ENCODE results near the gene CD59.
"Not testable (repeated sequence)": the region's sequence is repeated elsewhere in the genome, so short reads cannot be mapped to it uniquely, and the experiment has no call there.

Gene CD59

GRCh38 chr11:33682019-33682418 lies 54.2 kb downstream of the CD59 start:
- H2AFZ ChIP-seq (ENCODE audit: low read depth, low read length, severe bottlenecking), result no peak overlapping the region
- TF ChIP-seq EZH2phosphoT487 (conservative IDR thresholded peaks at IDR 0.05; ENCODE audit: low read length), result no peak
- no peak for TF ChIP-seq CTCF (IDR thresholded peaks at IDR 0.05; ENCODE audit: insufficient read depth, low read length, poor library complexity, severe bottlenecking)

GRCh38 chr11:33678616-33679015 lies 57.6 kb downstream of the CD59 start:
- H2AFZ ChIP-seq (ENCODE audit: low read depth, low read length, severe bottlenecking); H3K27me3 ChIP-seq (ENCODE audit: low read length); H3K4me3 ChIP-seq (ENCODE audit: insufficient read depth, low read length, poor library complexity, severe bottlenecking); H3K4me2 ChIP-seq (ENCODE audit: low read depth, low read length, poor library complexity, severe bottlenecking); H3K27ac ChIP-seq (ENCODE audit: low read depth, low read length); H3K9me3 ChIP-seq (ENCODE audit: insufficient read depth, low read length); H4K20me1 ChIP-seq (ENCODE audit: low read depth, low read length); H3K9ac ChIP-seq (ENCODE audit: low read length); H3K79me2 ChIP-seq (ENCODE audit: insufficient read depth, low read length); H3F3A ChIP-seq (ENCODE audit: insufficient read depth); H3K36me3 ChIP-seq (ENCODE audit: low read length); H3K9me2 ChIP-seq (replicated peaks; ENCODE audit: insufficient read depth, low read length): not testable (repeated sequence)

More at GRCh38 chr11:33682019-33682418, 54.2 kb downstream of the CD59 start:
- Histone ChIP-seq H3K9me3 (ENCODE audit: insufficient read depth, low read length) (no peaks in the 10 kb centered on the region), H3K27me3 (ENCODE audit: low read length) (no peaks in the 10 kb centered on the region), H3K9ac (ENCODE audit: low read length) (no peak overlapping the region), H3K9me2 (replicated peaks; ENCODE audit: insufficient read depth, low read length) (no peaks in the 10 kb centered on the region), H3K4me2 (ENCODE audit: low read depth, low read length, poor library complexity, severe bottlenecking) (no peak overlapping the region), H3K4me3 (ENCODE audit: insufficient read depth, low read length, poor library complexity, severe bottlenecking) (no peak overlapping the region), H4K20me1 (ENCODE audit: low read depth, low read length) (no peaks in the 10 kb centered on the region), H3F3A (ENCODE audit: insufficient read depth) (no peaks in the 10 kb centered on the region), H3K27ac (ENCODE audit: low read depth, low read length) (no peak overlapping the region), H3K79me2 (ENCODE audit: insufficient read depth, low read length) (no peaks in the 10 kb centered on the region), H3K36me3 (ENCODE audit: low read length) (no peaks in the 10 kb centered on the region)

- Histone ChIP-seq H3K9me3 (ENCODE audit: insufficient read depth, low read length) (no peaks in the 10 kb centered on the region), H3K4me3 (ENCODE audit: insufficient read depth, low read length, poor library complexity, severe bottlenecking) (no peak overlapping the region), H3K27ac (ENCODE audit: low read depth, low read length) (no peak overlapping the region), H3K79me2 (ENCODE audit: insufficient read depth, low read length) (no peaks in the 10 kb centered on the region), H2AFZ (ENCODE audit: low read depth, low read length, severe bottlenecking) (no peak overlapping the region), H4K20me1 (ENCODE audit: low read depth, low read length) (no peaks in the 10 kb centered on the region), H3K27me3 (ENCODE audit: low read length) (no peaks in the 10 kb centered on the region), H3K9me2 (replicated peaks; ENCODE audit: insufficient read depth, low read length) (no peaks in the 10 kb centered on the region), H3F3A (ENCODE audit: insufficient read depth) (no peaks in the 10 kb centered on the region), H3K4me2 (ENCODE audit: low read depth, low read length, poor library complexity, severe bottlenecking) (no peak overlapping the region), H3K9ac (ENCODE audit: low read length) (no peak overlapping the region), H3K36me3 (ENCODE audit: low read length) (no peaks in the 10 kb centered on the region)
- TF ChIP-seq CTCF (IDR thresholded peaks at IDR 0.05; ENCODE audit: insufficient read depth, low read length, poor library complexity, severe bottlenecking) (no peak), EZH2phosphoT487 (conservative IDR thresholded peaks at IDR 0.05; ENCODE audit: low read length) (no peak)
Observed at GRCh38 chr11:33674035-33674814, 62.0 kb downstream of the CD59 start.

- H4K20me1 ChIP-seq (ENCODE audit: low read depth, low read length), result no peaks in the 10 kb centered on the region
- H3K9me2 ChIP-seq (replicated peaks; ENCODE audit: insufficient read depth, low read length), result no peaks in the 10 kb centered on the region
- H3K79me2 ChIP-seq (ENCODE audit: insufficient read depth, low read length), result no peaks in the 10 kb centered on the region
- H3K9ac ChIP-seq (ENCODE audit: low read length), result no peak overlapping the region
- H3K36me3 ChIP-seq (ENCODE audit: low read length), result no peaks in the 10 kb centered on the region
- H3K4me3 ChIP-seq (ENCODE audit: insufficient read depth, low read length, poor library complexity, severe bottlenecking), result no peak overlapping the region
- no peaks in the 10 kb centered on the region for H3F3A ChIP-seq (ENCODE audit: insufficient read depth)
- H3K27me3 ChIP-seq (ENCODE audit: low read length), result no peaks in the 10 kb centered on the region
- no peak overlapping the region for H2AFZ ChIP-seq (ENCODE audit: low read depth, low read length, severe bottlenecking)
- no peak overlapping the region for H3K27ac ChIP-seq (ENCODE audit: low read depth, low read length)
- no peak overlapping the region for H3K4me2 ChIP-seq (ENCODE audit: low read depth, low read length, poor library complexity, severe bottlenecking)
- no peaks in the 10 kb centered on the region for H3K9me3 ChIP-seq (ENCODE audit: insufficient read depth, low read length)
- TF ChIP-seq EZH2phosphoT487 (conservative IDR thresholded peaks at IDR 0.05; ENCODE audit: low read length), result no peak
- TF ChIP-seq CTCF (IDR thresholded peaks at IDR 0.05; ENCODE audit: insufficient read depth, low read length, poor library complexity, severe bottlenecking), result no peak
Observed at GRCh38 chr11:33672273-33672672, 64.0 kb downstream of the CD59 start.
